Kasumi-1 (cell line): ENCODE data around the gene FAM131C.

Experiments used
- DNase-seq, 2 experiments: peaks; one replicate each; lab custom pipeline; 2025; lab: John Stamatoyannopoulos, UW

Gene FAM131C

DNA sequence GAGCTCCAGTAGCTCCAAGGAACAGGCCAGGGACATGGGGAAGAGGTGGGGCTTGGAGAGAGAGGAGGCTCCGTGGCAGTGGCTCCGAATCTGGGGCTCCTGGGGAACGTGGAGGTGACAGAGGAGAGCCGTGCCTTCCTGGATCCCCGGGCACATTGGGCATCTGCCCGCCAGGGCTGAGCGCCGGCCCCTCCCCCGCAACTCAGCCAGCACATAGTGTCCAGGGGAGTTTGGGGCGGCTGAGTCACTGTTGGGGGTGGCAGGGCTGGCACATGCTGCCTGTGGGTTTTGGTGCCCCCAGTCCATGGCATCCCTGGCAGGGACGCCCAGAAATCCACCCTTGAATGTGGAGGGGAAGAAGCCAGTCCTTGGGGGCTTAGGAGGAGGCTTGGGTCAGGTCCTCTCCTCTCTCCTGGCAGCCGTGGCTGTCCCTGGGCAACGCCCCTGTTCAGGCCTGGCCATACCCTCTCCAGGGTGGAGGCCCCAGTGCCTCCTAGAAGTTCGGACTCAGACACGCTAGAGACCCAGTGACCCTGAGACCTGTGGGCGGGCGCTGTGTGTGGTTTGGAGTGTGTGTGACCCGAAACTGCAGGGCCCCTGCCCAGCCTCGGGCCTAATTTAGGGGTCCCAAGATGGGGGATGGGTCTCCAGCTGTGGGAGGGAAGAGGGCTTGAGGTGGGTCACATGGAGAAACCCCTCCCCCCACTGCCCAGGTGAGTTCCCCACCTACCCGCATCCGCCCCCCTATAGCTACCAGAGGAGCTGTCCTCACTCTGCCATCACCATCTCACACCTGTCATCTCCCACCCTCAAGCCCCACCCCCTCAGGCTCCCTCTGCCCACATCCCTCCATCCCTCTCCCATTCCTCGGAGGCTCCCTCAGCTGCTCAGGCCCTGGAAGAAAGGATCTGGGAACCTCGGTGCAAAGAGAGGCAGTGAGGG is 57.2 kb downstream of the FAM131C start:
- DNase-seq: no peak

GRCh38 chr1:16015491-16015890 is 58.0 kb downstream of the FAM131C start:
- no peak for DNase-seq

DNA sequence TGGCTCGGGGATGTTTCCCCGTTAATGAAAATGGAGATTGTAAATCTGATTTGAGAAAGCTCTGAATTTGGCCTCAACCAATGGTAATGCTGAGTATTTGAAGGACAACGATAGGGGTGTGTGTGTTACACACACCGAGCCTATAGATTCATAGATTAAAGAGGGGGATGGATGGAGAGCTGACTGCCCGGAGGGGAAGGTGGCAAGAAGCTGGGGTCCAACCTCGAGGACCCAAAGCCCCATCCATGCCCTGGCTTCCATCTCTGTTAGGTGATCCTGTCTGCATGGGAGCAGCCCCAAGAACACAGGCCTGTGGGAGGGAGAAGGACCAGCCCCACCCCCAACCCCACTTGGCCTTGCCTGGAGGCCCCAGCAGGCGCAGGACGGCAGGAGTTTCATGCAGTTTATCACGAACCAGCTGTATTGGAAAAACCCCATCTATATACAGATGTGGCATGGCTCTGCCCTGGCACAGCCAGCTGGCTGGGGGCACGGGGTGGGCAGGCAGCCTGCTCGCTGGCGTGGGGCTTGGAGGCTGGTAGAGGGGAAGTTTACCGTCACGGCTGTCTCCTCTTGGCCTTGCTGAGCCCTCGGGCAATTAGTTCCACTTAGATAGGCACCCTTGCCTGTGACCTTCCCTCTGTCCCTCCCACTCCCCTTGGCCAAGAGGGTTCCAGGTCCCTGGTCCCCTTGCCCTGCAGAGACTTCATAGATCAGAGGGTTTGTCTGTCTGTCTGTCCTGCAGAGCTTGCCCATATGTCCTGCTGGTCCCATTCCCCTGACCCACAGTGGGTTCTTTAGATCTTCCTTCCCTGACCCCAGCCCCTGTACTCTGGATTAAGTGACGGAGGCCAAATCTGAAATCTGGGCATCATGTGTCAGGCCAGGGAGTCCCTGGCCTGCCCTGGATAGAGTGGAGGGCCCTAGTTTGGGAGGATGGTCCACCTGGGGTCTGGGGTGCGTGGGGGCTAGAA is 58.7 kb downstream of the FAM131C start:
- no peak for DNase-seq

DNA sequence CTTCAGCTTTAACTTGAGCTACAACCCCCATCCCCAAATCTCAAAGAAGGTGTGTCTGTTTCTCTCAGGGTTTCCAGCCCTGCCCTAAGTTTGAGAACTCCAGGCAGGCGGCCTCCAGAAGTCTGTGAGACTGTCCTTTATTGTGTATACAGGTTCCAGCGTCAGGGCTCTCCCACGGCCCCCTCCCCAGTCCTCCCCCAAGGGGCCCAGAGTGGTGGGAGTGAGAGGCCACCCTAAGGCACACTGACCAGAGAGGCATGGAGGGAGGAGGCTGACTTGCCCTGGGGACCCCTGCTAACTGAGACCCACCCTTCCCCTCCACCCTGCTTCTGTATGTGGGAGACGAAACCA is 59.6 kb downstream of the FAM131C start:
- DNase-seq: no peak

DNA sequence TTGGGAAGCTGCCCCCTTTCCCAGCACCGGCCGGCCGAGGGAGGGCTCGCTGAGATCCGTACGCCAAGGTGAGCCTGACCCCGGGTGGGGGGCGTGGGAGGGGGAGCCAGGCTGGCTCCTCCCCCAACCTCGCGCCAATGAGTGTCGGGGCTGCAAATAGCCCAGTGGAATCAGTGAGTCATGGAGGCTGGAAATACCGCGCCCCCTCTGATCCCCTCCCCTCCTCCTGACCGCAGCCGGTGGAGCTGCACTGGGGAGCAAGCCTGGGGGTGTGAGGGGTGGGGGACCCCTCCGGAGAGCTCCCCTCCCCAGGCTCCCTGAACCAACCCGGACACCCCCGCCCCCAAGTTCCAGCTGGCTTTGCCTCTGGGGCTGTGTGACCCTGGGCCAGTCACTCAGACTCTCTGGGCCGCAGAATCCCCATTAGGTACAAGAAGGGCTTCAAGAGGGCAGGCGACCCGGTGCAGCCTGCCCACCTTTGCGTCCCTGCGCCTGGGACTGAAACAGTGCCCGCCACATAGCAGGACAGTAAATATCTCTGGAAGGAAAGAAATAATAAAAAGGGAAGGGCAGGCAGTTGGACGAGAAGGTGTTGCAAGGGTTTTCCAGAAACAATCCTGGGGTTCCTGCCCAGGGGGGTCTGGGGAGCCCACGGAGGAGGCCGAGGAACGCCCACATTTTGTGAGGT is 60.1 kb downstream of the FAM131C start:
- peak in 1 of 2 experiments; percentile 19 for DNase-seq

DNA sequence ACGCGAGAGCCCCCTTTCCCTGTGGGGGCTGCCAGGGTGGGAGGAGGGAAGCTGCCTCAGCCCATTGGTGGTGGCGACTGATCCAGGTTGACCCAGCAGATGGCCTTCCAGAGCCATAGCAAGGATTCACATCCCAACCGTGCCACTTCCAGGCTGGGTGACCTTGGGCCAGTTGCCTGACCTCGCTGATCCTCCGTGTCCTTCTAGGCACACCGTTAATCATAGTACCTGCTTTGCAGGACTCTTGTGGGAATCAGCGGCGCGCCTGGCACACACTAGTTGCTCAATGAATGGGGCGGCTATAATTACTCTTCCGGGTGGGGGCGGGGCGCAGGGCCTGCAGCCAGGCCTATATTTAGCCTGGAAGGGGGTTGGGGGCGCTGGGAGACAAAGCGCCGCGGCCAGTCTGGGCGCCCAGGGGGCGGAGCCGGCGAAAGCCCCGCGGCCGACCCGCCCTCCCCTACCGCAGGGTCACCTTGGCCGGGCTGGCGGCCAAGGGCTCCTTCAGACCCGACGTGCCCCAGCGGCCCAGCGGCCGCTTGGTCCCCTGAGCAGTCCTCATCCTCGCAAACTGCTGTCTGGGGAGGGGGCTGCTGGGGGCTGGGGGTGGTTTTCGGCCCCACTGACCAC is 60.7 kb downstream of the FAM131C start:
- peak; percentile 43 to 45 for DNase-seq

DNA sequence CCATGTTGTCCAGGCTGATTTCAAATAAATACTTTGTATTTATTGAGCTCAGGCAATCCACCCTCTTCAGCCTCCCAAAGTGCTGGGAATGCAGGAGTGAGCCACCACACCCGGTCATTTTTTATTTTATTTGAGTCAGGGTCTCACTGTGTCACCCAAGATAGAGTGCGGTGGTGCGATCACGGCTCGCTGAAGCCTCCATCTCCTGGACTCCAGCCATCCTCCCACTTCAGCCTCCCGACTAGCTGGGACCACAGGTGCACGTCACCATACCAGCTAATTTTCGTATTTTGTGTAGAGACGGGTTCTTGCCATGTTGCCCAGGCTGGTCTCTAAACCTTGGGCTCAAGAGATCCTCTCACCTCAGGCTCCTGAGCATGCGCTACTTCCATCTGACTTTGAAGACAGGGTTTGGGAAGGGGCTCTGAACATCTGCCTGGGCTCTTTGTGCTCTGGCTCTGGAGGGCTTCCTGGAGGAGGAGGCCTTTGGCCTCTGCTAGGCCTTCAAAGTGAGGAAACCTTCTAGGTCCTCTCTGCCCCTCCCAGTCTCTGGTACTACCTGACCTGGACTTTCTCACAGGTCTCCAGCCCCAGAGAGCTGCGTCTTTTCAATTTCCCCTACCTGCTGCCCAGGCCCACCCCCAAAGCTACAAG is 61.4 kb downstream of the FAM131C start:
- DNase-seq: no peak

DNA sequence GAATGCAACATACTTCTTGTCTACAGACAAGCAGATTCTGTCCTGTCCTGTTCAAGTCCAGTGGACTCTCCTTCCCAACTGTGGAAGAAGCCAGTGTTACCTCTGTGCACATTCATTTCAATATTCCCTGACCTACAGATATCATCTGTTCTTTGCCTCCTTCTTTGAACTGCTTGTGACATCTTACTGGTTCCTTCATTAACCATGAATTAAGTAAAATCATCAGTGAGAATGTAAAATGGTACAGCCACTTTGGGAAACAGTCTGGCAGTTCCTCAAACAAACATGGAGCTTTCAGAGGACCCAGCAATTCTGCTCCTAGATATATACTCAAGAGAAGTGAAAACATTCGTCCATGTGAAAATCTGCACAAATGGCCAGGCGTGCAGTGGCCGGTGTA is 62.6 kb downstream of the FAM131C start:
- DNase-seq: no peak

GRCh38 chr1:16009678-16010077 is 63.8 kb downstream of the FAM131C start:
- DNase-seq: no peak

- peak; percentile 37 to 38 for DNase-seq
Observed at GRCh38 chr1:16009030-16009460, 64.4 kb downstream of the FAM131C start.
